Measurements from ENCODE around the gene RPS6KB2.
A peak's percentile ranks its signal among the peaks of the same experiment; 100 is the strongest.
"Not testable (repeated sequence)": the region's sequence is repeated elsewhere in the genome, so short reads cannot be mapped to it uniquely, and the experiment has no call there.

The RPS6KB2 gene

GRCh38 chr11:67450796-67451657, 22.7 kb downstream of the RPS6KB2 start:
- no peak for ATAC-seq
- Mint-ChIP-seq H3K4me3 (no peak overlapping the region), H3K27ac (no peak overlapping the region), H3K4me1 (peaks cover 26% of the 10 kb centered on the region), H3K9me3 (no peaks in the 10 kb centered on the region), H3K36me3 (ENCODE audit: low read depth) (no peaks in the 10 kb centered on the region), H3K27me3 (no peaks in the 10 kb centered on the region)
- no peak for DNase-seq

- ATAC-seq (no peak), DNase-seq (no peak)
- H3K27me3 Mint-ChIP-seq: no peaks in the 10 kb centered on the region
- H3K36me3 Mint-ChIP-seq (ENCODE audit: low read depth): no peaks in the 10 kb centered on the region
- H3K27ac Mint-ChIP-seq: no peak overlapping the region
- no peaks in the 10 kb centered on the region for H3K9me3 Mint-ChIP-seq
- H3K4me3 Mint-ChIP-seq: no peak overlapping the region
- peaks cover 22% of the 10 kb centered on the region for H3K4me1 Mint-ChIP-seq
These were observed 23.3 kb downstream of the RPS6KB2 start for GRCh38 chr11:67451658-67451976.

GRCh38 chr11:67452141-67452952, 24.1 kb downstream of the RPS6KB2 start, which contains the start of gene GPR152:
Gene GPR152, minus strand, starts transcription at chr11:67452729. Its CDS starts 5 bp downstream, at chr11:67452724.
- H3K4me1 Mint-ChIP-seq: peaks cover 19% of the 10 kb centered on the region
- H3K27ac Mint-ChIP-seq: no peak within 1 kb of the TSS
- H3K36me3 Mint-ChIP-seq (ENCODE audit: low read depth): no peaks in the 10 kb centered on the region
- H3K9me3 Mint-ChIP-seq: no peaks in the 10 kb centered on the region
- DNase-seq (no peak), ATAC-seq (no peak)
- H3K27me3 Mint-ChIP-seq: no peaks in the 10 kb centered on the region
- no peak within 1 kb of the TSS for H3K4me3 Mint-ChIP-seq

- no peaks in the 10 kb centered on the region for H3K27me3 Mint-ChIP-seq
- peaks cover 12% of the 10 kb centered on the region for H3K4me1 Mint-ChIP-seq
- H3K4me3 Mint-ChIP-seq: no peak overlapping the region
- ATAC-seq: no peak
- H3K9me3 Mint-ChIP-seq: no peaks in the 10 kb centered on the region
- DNase-seq: no peak
- no peaks in the 10 kb centered on the region for H3K36me3 Mint-ChIP-seq (ENCODE audit: low read depth)
- H3K27ac Mint-ChIP-seq: no peak overlapping the region
These were observed 25.8 kb downstream of the RPS6KB2 start for GRCh38 chr11:67453816-67454732.

GRCh38 chr11:67455054-67455453, 26.8 kb downstream of the RPS6KB2 start, which contains the start of gene CABP4:
Gene CABP4, plus strand, starts transcription at chr11:67455354. Its CDS starts 70 bp downstream, at chr11:67455424.
- H3K36me3 Mint-ChIP-seq (ENCODE audit: low read depth): no peaks in the 10 kb centered on the region
- no peaks in the 10 kb centered on the region for H3K27me3 Mint-ChIP-seq
- DNase-seq: no peak
- H3K27ac Mint-ChIP-seq: no peak within 1 kb of the TSS
- H3K9me3 Mint-ChIP-seq: no peaks in the 10 kb centered on the region
- H3K4me3 Mint-ChIP-seq: no peak within 1 kb of the TSS
- ATAC-seq: no peak
- H3K4me1 Mint-ChIP-seq: peaks cover 8% of the 10 kb centered on the region

- Mint-ChIP-seq H3K27me3 (no peaks in the 10 kb centered on the region), H3K4me3 (no peak overlapping the region), H3K9me3 (no peaks in the 10 kb centered on the region), H3K4me1 (peaks cover 12% of the 10 kb centered on the region), H3K36me3 (ENCODE audit: low read depth) (no peaks in the 10 kb centered on the region), H3K27ac (no peak overlapping the region)
- ATAC-seq (no peak), DNase-seq (no peak)
These were observed 27.9 kb downstream of the RPS6KB2 start for GRCh38 chr11:67456068-67456705.

- ATAC-seq: no peak
- Mint-ChIP-seq H3K36me3 (ENCODE audit: low read depth) (no peaks in the 10 kb centered on the region), H3K4me1 (peaks cover 9% of the 10 kb centered on the region), H3K9me3 (no peaks in the 10 kb centered on the region), H3K27me3 (no peaks in the 10 kb centered on the region), H3K4me3 (no peak overlapping the region), H3K27ac (no peak overlapping the region)
- DNase-seq: no peak
These were observed 29.2 kb downstream of the RPS6KB2 start for GRCh38 chr11:67457453-67457852.

- Mint-ChIP-seq H3K9me3 (no peaks in the 10 kb centered on the region), H3K4me1 (peaks cover 13% of the 10 kb centered on the region), H3K36me3 (ENCODE audit: low read depth) (no peaks in the 10 kb centered on the region), H3K27ac (no peak overlapping the region), H3K27me3 (no peaks in the 10 kb centered on the region), H3K4me3 (no peak overlapping the region)
- DNase-seq (no peak), ATAC-seq (no peak)
These were observed 30.0 kb downstream of the RPS6KB2 start for GRCh38 chr11:67458266-67458665.

GRCh38 chr11:67463186-67463585, 34.9 kb downstream of the RPS6KB2 start:
- no peaks in the 10 kb centered on the region for H3K36me3 Mint-ChIP-seq (ENCODE audit: low read depth)
- DNase-seq: no peak
- no peaks in the 10 kb centered on the region for H3K27me3 Mint-ChIP-seq
- H3K9me3 Mint-ChIP-seq: no peaks in the 10 kb centered on the region
- H3K4me3 Mint-ChIP-seq: no peak overlapping the region
- ATAC-seq: no peak
- peaks cover 34% of the 10 kb centered on the region for H3K4me1 Mint-ChIP-seq
- no peak overlapping the region for H3K27ac Mint-ChIP-seq

GRCh38 chr11:67463680-67464410, 35.6 kb downstream of the RPS6KB2 start:
- Mint-ChIP-seq H3K36me3 (ENCODE audit: low read depth) (no peaks in the 10 kb centered on the region), H3K9me3 (no peaks in the 10 kb centered on the region), H3K27ac (peak overlapping the region; percentile 82), H3K4me3 (peak overlapping the region; percentile 84), H3K27me3 (no peaks in the 10 kb centered on the region), H3K4me1 (peaks cover 37% of the 10 kb centered on the region)
- DNase-seq: no peak
- ATAC-seq: no peak

- Mint-ChIP-seq H3K36me3 (ENCODE audit: low read depth) (no peaks in the 10 kb centered on the region), H3K4me3 (peak overlapping the region; percentile 84), H3K9me3 (no peaks in the 10 kb centered on the region), H3K4me1 (peaks cover 41% of the 10 kb centered on the region), H3K27me3 (no peaks in the 10 kb centered on the region), H3K27ac (peak overlapping the region; percentile 82)
- DNase-seq (peak; percentile 94), ATAC-seq (peak; percentile 77)
These were observed 36.3 kb downstream of the RPS6KB2 start for GRCh38 chr11:67464411-67465188.

- Mint-ChIP-seq H3K27me3 (no peaks in the 10 kb centered on the region), H3K27ac (peak overlapping the region; percentile 82), H3K4me1 (peaks cover 36% of the 10 kb centered on the region), H3K36me3 (ENCODE audit: low read depth) (no peaks in the 10 kb centered on the region), H3K9me3 (no peaks in the 10 kb centered on the region), H3K4me3 (peak overlapping the region; percentile 84)
- DNase-seq (no peak), ATAC-seq (no peak)
These were observed 36.9 kb downstream of the RPS6KB2 start for GRCh38 chr11:67465189-67465510.

GRCh38 chr11:67465530-67465929, 37.2 kb downstream of the RPS6KB2 start:
- DNase-seq; H3K36me3 Mint-ChIP-seq (ENCODE audit: low read depth); H3K27me3 Mint-ChIP-seq; H3K9me3 Mint-ChIP-seq; ATAC-seq: not testable (repeated sequence)
- Mint-ChIP-seq H3K27ac (peak overlapping the region; percentile 82), H3K4me1 (peaks cover 36% of the 10 kb centered on the region), H3K4me3 (peak overlapping the region; percentile 84)
